Lower leg skin (tissue), 4 donors: ENCODE data around the gene MYCL. TPM values are rescaled to one million over a fixed set of nuclear protein-coding genes. Genes with fewer than 3 reads are reported as not detected.

Experiments
- DNase-seq, 2 donors: peaks; one replicate each; pipeline ENCODE4 v3.0.0-alpha.2; 2019; ENCODE audit warnings: low spot score in 2 of 2
- H3K4me3 ChIP-seq: fragments of 200-600 bp; sonication (generic); 2 replicates; pipeline ENCODE4 v1.5.1; 2017; ENCODE audit warnings: mild to moderate bottlenecking, low read depth; ENCODE audit not compliant: poor library complexity, severe bottlenecking
- CTCF ChIP-seq, 3 donors: fragments of 450-650 bp; IDR thresholded peaks; one replicate each; pipeline ENCODE4 v1.5.1; 2016; ENCODE audit warnings: antibody characterized with exemption in 3 of 3, mild to moderate bottlenecking in 3 of 3, moderate library complexity in 2 of 3
- POLR2A ChIP-seq, 2 donors: fragments of 450-650 bp; IDR thresholded peaks; one replicate each; pipeline ENCODE4 v1.6.1; 2016 to 2017; ENCODE audit warnings: antibody characterized with exemption in 2 of 2, mild to moderate bottlenecking in 1 of 2, moderate library complexity in 1 of 2
- WGBS, 2 donors: methylation state at CpG; one replicate each; pipeline ENCODE4 v1.1.5; 2018; 5-methylcytosine and 5-hydroxymethylcytosine counted together
- intact Hi-C: fragments of 100-400 bp; cut with DNase I; formaldehyde crosslinking; loops from one replicate; pipeline ENCODE4 v1.15.0; 2023; ENCODE audit warnings: low total_unique reads
- total RNA-seq, 4 donors: library from RNA; depleted of rRNA; stranded (reverse); fragments of >200 nt; gene quantifications; one replicate each; pipeline ENCODE4 v1.1.0, GENCODE V29; 2016

The MYCL gene
- total RNA-seq, 4 donors from 2014 or later, result 66.9 to 178 (median 123) TPM

DNA sequence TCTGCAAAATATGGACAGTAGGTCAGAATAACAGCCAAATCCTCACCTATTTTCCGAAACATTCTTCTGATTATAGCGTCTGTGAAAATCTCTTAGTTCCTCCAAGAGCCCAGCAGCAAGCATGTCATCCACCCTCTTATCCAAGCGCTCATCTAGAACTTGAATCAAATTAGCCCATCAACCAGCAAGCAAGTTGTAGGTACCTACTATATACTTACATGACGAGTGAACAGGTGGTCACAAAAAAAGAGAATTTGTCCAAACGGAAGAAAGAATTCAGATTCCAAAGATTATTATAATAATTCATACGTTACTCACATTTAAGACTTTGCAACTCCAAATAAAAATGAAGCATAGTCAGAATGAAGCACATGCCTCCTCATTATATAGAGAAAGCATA lies 53.8 kb downstream of the MYCL start:
- intact Hi-C loops, result no loop called here
- 90 to 95% methylated on average over 6 of the region's 6 CpGs for WGBS, 2 donors
- no peak overlapping the region for H3K4me3 ChIP-seq
- no peak for DNase-seq
- TF ChIP-seq POLR2A (IDR thresholded peaks at IDR 0.05) (no peak), CTCF (IDR thresholded peaks at IDR 0.05) (no peak)

DNA sequence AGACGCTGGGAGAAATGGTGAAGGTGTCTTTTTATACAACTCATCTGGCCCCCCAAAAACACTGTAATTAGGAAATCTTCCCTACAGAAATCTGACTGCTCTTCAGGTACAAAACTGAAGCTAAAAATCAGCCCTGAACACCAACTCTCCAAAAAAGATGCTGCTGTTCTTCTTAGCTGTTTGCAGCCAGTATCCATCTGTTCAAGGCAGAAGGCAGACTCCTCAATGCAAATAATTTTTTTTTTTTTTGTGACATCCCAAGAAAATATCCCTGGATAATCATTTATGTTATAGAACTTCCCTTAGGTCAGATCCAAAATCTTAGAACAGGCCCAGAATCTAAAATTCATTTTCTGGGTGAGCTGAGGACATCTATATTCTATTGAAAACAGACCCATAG lies 54.9 kb downstream of the MYCL start:
- no peak for DNase-seq
- H3K4me3 ChIP-seq, result no peak overlapping the region
- no peak for TF ChIP-seq CTCF (IDR thresholded peaks at IDR 0.05)
- no peak for TF ChIP-seq POLR2A (IDR thresholded peaks at IDR 0.05)
- WGBS, 2 donors, result 100% methylated on average over 1 of the region's 1 CpG
- intact Hi-C loops, result no loop called here

DNA sequence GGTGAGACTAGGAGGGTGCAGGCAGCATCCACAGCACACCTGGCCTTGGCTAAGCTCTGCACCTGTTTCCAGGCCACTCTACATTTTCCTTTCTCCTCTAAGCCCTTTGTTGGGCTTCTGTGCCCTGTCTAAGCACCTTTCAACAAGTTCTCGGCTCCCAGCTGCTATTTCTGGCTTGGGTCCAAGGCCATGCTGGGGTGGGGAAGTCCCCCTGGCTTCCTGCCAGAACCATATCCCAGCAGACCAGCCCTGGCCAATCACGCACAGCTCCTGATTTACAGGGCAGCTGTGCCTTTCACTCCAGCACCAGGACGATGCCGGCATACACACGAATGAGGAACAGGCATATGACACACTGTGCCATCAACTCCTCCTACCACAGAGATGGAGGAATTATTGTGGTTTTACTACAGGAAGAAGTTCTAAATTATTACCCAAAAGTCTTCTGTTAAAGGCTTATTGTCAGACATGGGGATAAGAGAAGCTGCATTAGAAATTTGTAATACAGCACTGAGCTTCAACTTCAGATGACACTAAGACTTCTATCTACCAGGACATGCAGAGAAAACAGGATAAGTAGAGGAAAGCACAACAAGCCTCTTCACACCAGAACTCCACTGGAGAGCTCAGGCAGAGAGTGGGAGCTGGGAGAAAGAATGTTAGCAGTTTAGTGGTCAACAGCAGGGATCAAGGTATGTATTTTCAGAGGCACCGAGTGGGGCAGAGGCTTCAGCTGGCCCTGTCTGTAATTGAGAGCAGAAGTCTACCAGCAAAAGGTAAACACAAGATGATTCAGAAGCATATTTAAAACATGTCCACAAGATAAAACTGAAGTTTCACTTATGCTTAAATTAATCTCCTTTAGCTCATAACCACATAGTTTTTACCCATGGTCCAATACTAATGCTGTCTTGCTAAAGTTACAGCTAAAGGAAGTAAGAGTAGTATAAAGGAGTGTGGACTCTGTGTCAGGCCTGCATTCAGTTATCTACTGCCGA lies 55.8 kb downstream of the MYCL start:
- no peak overlapping the region for H3K4me3 ChIP-seq
- TF ChIP-seq CTCF (IDR thresholded peaks at IDR 0.05) (no peak), POLR2A (IDR thresholded peaks at IDR 0.05) (no peak)
- WGBS, 2 donors, result 23 to 28% methylated on average over 7 of the region's 7 CpGs
- intact Hi-C loops, result no loop called here
- peak; percentile 72 to 93 for DNase-seq

Other genes starting within 250 kb of the MYCL start
- gene NT5C1A, start 229.8 kb downstream of the MYCL start, total RNA-seq, result not detected
- not detected for gene HPCAL4, start 210.5 kb downstream of the MYCL start, total RNA-seq
- gene PPIE, start 163.0 kb downstream of the MYCL start, total RNA-seq, result 10 to 100 TPM; 21.5 to 36.9 (median 25.5) TPM
- gene OXCT2, start 130.6 kb downstream of the MYCL start, total RNA-seq, result 1 to 10 TPM in 2 of 4 donors, under 1 TPM in 1, not detected in 1; 0.15 to 6.6 (median 1.4) TPM
- gene BMP8B, start 113.1 kb downstream of the MYCL start, total RNA-seq, result 1 to 10 TPM; 1.1 to 2.2 (median 1.5) TPM
- 10 to 100 TPM; 22.3 to 49.2 (median 33.7) TPM for gene TRIT1, start 18.4 kb downstream of the MYCL start, total RNA-seq
- 100 to 1,000 TPM; 103 to 209 (median 131) TPM for gene MFSD2A, start 53.2 kb upstream of the MYCL start, total RNA-seq
- gene CAP1, start 138.8 kb upstream of the MYCL start, total RNA-seq, result 100 to 1,000 TPM; 136 to 173 (median 143) TPM
- gene PPT1, start 195.3 kb upstream of the MYCL start, total RNA-seq, result 10 to 100 TPM; 28.2 to 42.1 (median 37.5) TPM